SK-N-SH treated with all-trans-retinoic acid at 6 μM for 48 hours (cell line): ENCODE results near the gene FAM227A.

Source experiments
- CREB5 ChIP-seq: fragments of 250-450 bp; sonication (Bioruptor Pico); IDR thresholded peaks from 2 replicates; pipeline ENCODE4 v1.5.1; 2020; ENCODE audit warnings: low read depth, mild to moderate bottlenecking, moderate library complexity
- ZFP30 ChIP-seq: fragments of 450-650 bp; formaldehyde crosslinking; IDR thresholded peaks from 2 replicates; pipeline ENCODE4 v1.5.0; 2022; ENCODE audit warnings: mild to moderate bottlenecking, moderate library complexity

DNA sequence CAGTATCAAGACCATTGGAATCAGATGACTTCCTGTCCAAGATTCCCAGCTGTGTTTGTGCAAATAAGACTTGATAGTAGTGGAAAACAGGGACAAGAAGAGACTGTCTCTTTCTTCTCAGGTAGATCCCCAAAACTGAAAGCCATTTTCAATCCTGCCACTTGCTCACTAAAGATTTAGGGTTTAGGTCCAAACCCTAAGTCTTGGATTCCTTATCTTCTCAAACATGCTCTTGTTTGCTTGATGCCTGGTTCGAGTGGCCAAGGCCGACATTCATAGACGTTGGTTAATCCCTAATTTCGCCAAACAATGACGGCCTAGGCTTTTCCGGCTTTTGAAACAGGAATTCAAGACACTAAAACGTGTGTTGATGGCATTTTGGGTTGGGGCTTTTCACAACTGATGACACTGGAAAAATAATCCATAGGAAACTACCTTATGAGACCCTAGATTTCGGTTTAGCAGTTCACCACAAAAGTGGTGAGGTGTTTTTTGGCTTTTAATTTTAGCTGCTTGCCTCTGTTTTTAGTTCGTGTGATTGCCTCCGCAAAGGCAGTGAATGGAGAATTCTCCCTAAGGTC is 48.6 kb upstream of the FAM227A start:
- TF ChIP-seq CREB5 (CRISPR knock-in tag) (no peak), ZFP30 (CRISPR knock-in tag) (no peak)
